HCT116 (cell line): ENCODE measurements around the gene MGST2. TPM values are rescaled to one million over a fixed set of nuclear protein-coding genes. Genes with fewer than 3 reads are reported as not detected.

ENCODE experiments used
- ATAC-seq: fragments of 200-7000 bp; cut with Tn5 transposase; 2 replicates; pipeline ENCODE4 v1.9.1; 2020; ENCODE audit warnings: mild to moderate bottlenecking, moderate library complexity
- BruUV-seq: library from RNA; stranded (reverse); fragments of 400-500 nt; replicated peaks from 2 replicates; lab custom pipeline; 2021; lab: Mats Ljungman, UMichigan
- CTCF ChIA-PET: fragments of 300-600 bp; sonication (Branson Sonifier 250); formaldehyde crosslinking; loops from one replicate; lab custom pipeline; 2021; ENCODE audit warnings: antibody characterized with exemption; lab: Charles Lee
- POLR2A ChIA-PET: fragments of 300-600, 350-600 bp; sonication (Branson Sonifier 250); formaldehyde crosslinking; loops from one replicate; lab custom pipeline; 2021; ENCODE audit warnings: antibody characterized with exemption; lab: Charles Lee
- RAD21 ChIA-PET, 2 experiments: fragments of 300-600 bp; sonication (Branson Sonifier 250); formaldehyde crosslinking; loops; one replicate each; lab custom pipeline; 2023; ENCODE audit warnings: low total read pairs in 2 of 2; ENCODE audit not compliant: uncharacterized antibody in 2 of 2, unreplicated experiment in 2 of 2, low non-redundant PET in 1 of 2; lab: Charles Lee
- DNase-seq: peaks from one replicate; pipeline ENCODE4 v3.0.0-alpha.2; 2010; ENCODE audit warnings: low read depth, low spot score
- H2AFZ ChIP-seq: fragments of 200-600 bp; shearing (Covaris generic), sonication (generic); 2 replicates; pipeline ENCODE4 v1.6.1; 2017; ENCODE audit warnings: low read depth, mixed run types, mixed read lengths, antibody characterized with exemption, low read length; ENCODE audit not compliant: poor library complexity, severe bottlenecking
- H3K27ac ChIP-seq: 2 replicates; pipeline ENCODE4 v1.5.1; 2012; ENCODE audit warnings: low read depth, low read length
- H3K27me3 ChIP-seq: fragments of 200-600 bp; sonication (generic); 2 replicates; pipeline ENCODE4 v1.6.1; 2016; ENCODE audit warnings: mixed run types, low read length, mixed read lengths; ENCODE audit not compliant: insufficient read depth
- H3K36me3 ChIP-seq, 2 experiments: fragments of 200-500 bp in 1 of 2; fragments of 200-600 bp in 1 of 2; sonication (Bioruptor generic) in 1 of 2; sonication (generic) in 1 of 2; 2 replicates each; pipeline versions ENCODE4 v1.5.1 to v1.6.1; 2014 to 2016; ENCODE audit warnings: low read length in 2 of 2, inconsistent platforms in 1 of 2, mixed read lengths in 1 of 2, mixed run types in 1 of 2; ENCODE audit not compliant: insufficient read depth in 2 of 2, control insufficient read depth in 1 of 2
- H3K4me1 ChIP-seq, 2 experiments: fragments of 200-600 bp in 1 of 2; sonication (generic) in 1 of 2; 2 replicates each; pipeline versions ENCODE4 v1.5.1 to v1.6.1; 2012 to 2017; ENCODE audit warnings: low read length in 2 of 2, inconsistent platforms in 1 of 2, mild to moderate bottlenecking in 1 of 2, mixed read lengths in 1 of 2, mixed run types in 1 of 2, moderate library complexity in 1 of 2; ENCODE audit not compliant: insufficient read depth in 2 of 2, control insufficient read depth in 1 of 2
- H3K4me2 ChIP-seq: fragments of 200-600 bp; sonication (generic); 2 replicates; pipeline ENCODE4 v1.6.1; 2017; ENCODE audit warnings: mixed run types, low read length, mixed read lengths
- H3K4me3 ChIP-seq, 2 experiments: fragments of 200-600 bp in 1 of 2; sonication (generic) in 1 of 2; replicated peaks in 1 of 2; 2 replicates each; pipeline ENCODE4 v1.5.1; 2011 to 2016; ENCODE audit warnings: low read length in 2 of 2, control low read depth in 1 of 2, low read depth in 1 of 2, mild to moderate bottlenecking in 1 of 2, mixed read lengths in 1 of 2, mixed run types in 1 of 2
- H3K79me2 ChIP-seq: fragments of 200-600 bp; sonication (generic); 2 replicates; pipeline ENCODE4 v1.6.1; 2017; ENCODE audit warnings: mild to moderate bottlenecking, mixed run types, low read length, moderate library complexity, mixed read lengths; ENCODE audit not compliant: insufficient read depth
- H3K9ac ChIP-seq: fragments of 200-600 bp; sonication (generic); 2 replicates; pipeline ENCODE4 v1.6.1; 2016; ENCODE audit warnings: low read length, mixed read lengths
- H3K9me2 ChIP-seq: fragments of 200-600 bp; sonication (generic), shearing (Covaris generic); 2 replicates; pipeline ENCODE4 v1.6.1; 2017; ENCODE audit warnings: mixed run types, mild to moderate bottlenecking, moderate library complexity; ENCODE audit not compliant: insufficient read depth
- H3K9me3 ChIP-seq, 2 experiments: fragments of 200-500 bp in 1 of 2; fragments of 200-600 bp in 1 of 2; sonication (Bioruptor generic) in 1 of 2; sonication (generic) in 1 of 2; 2 replicates each; pipeline ENCODE4 v1.6.1; 2014 to 2017; ENCODE audit warnings: low read length in 2 of 2, mixed read lengths in 2 of 2, inconsistent platforms in 1 of 2, low read depth in 1 of 2, mild to moderate bottlenecking in 1 of 2, mixed run types in 1 of 2, moderate library complexity in 1 of 2; ENCODE audit not compliant: control insufficient read depth in 1 of 2, insufficient read depth in 1 of 2
- H4K20me1 ChIP-seq: fragments of 200-600 bp; sonication (generic), shearing (Covaris generic); 2 replicates; pipeline ENCODE4 v1.6.1; 2017; ENCODE audit warnings: mixed run types, mild to moderate bottlenecking, moderate library complexity; ENCODE audit not compliant: insufficient read depth
- ELF1 ChIP-seq: IDR thresholded peaks from 2 replicates; pipeline ENCODE4 v1.6.1; 2012; ENCODE audit warnings: low read depth, borderline replicate concordance
- EZH2 ChIP-seq: fragments of 200-600 bp; sonication (generic); IDR thresholded peaks from 2 replicates; pipeline ENCODE4 v1.6.1; 2017; ENCODE audit warnings: antibody characterized with exemption, mixed run types
- EZH2phosphoT487 ChIP-seq: fragments of 200-600 bp; IDR thresholded peaks from 2 replicates; pipeline ENCODE4 v1.6.1; 2018; ENCODE audit warnings: antibody characterized with exemption, borderline replicate concordance
- FOSL1 ChIP-seq: IDR thresholded peaks from 2 replicates; pipeline ENCODE4 v1.6.1; 2012; ENCODE audit warnings: low read depth
- JUND ChIP-seq: IDR thresholded peaks from 2 replicates; pipeline ENCODE4 v1.6.1; 2012
- SP1 ChIP-seq: IDR thresholded peaks from 2 replicates; pipeline ENCODE4 v1.6.1; 2012; ENCODE audit warnings: low read depth
- ZFX ChIP-seq: fragments of 450-650 bp; IDR thresholded peaks from 2 replicates; pipeline ENCODE4 v1.6.1; 2017
- intact Hi-C: fragments of 100-400 bp; cut with micrococcal nuclease; formaldehyde crosslinking; loops from 2 replicates; pipeline ENCODE4 v1.10.0; 2022
- total RNA-seq: library from RNA; stranded (reverse); gene quantifications from one replicate; pipeline ENCODE4 v1.2.1, GENCODE V29; 2021; ENCODE audit not compliant: unreplicated experiment
- TF ChIP-seq, protein P1 (sequence below): IDR thresholded peaks from 2 replicates; pipeline ENCODE4 v1.6.1; 2011; ENCODE audit warnings: mild to moderate bottlenecking, low read length, moderate library complexity; ENCODE audit not compliant: insufficient replicate concordance; ENCODE audit errors: extremely low read depth
- TF ChIP-seq, protein P2 (sequence below), 3 experiments: fragments of 200-600 bp in 1 of 3; sonication (generic) in 1 of 3; IDR thresholded peaks in 2 of 3; conservative IDR thresholded peaks in 1 of 3; 2 replicates each; pipeline ENCODE4 v1.5.1; 2012 to 2017; ENCODE audit warnings: low read depth in 2 of 3, low read length in 2 of 3, antibody characterized with exemption in 1 of 3, borderline replicate concordance in 1 of 3, control low read depth in 1 of 3, mild to moderate bottlenecking in 1 of 3, mixed read lengths in 1 of 3, mixed run types in 1 of 3, moderate library complexity in 1 of 3; ENCODE audit not compliant: insufficient read depth in 1 of 3
- TF ChIP-seq, protein P3 (sequence below): IDR thresholded peaks from 2 replicates; pipeline ENCODE4 v1.6.1; 2012; ENCODE audit warnings: low read depth
- TF ChIP-seq, protein P4 (sequence below): IDR thresholded peaks from 2 replicates; pipeline ENCODE4 v1.6.1; 2012

MGST2 gene
- total RNA-seq, 1 experiment from 2014 or later = 24.3 TPM

DNA sequence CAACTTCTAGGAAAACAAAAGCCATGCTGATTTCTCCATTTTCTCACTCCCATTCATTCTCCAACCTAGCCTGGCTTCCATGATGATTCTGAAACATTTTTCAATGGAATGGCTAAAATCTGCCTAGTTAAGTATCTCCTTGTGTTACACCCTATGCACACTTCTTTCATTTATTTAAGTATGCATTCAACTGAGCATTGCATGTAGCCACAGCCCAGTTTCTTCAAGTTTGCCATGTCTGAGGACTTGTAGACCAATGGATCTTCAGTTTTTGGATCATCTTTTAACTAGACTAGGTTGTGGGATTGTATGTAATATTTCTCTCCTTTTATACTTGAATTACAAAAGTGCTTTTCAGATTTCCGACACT lies 35.5 kb upstream of the MGST2 start (continued):
- TF ChIP-seq, protein P1, sequence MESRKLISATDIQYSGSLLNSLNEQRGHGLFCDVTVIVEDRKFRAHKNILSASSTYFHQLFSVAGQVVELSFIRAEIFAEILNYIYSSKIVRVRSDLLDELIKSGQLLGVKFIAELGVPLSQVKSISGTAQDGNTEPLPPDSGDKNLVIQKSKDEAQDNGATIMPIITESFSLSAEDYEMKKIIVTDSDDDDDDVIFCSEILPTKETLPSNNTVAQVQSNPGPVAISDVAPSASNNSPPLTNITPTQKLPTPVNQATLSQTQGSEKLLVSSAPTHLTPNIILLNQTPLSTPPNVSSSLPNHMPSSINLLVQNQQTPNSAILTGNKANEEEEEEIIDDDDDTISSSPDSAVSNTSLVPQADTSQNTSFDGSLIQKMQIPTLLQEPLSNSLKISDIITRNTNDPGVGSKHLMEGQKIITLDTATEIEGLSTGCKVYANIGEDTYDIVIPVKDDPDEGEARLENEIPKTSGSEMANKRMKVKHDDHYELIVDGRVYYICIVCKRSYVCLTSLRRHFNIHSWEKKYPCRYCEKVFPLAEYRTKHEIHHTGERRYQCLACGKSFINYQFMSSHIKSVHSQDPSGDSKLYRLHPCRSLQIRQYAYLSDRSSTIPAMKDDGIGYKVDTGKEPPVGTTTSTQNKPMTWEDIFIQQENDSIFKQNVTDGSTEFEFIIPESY = no peak

DNA sequence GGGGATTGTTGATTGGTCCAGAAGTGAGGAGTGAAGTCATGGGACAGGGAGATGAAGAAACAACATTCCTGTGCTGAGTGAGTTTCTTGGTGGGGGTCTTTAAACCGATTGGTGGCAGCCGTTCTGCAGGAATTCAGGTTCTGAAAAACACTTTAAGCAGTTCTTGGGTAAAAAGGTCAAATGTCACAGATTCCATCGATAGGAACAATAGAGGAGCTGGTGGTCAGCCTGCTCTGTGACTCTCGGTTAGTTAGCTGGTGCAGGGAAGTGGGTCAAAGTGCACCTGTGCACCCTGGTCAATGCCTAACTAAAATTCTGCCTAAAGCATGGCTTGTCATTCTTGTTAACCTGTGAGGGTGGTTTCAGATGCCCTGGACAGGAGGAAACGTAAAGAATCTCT lies 34.6 kb upstream of the MGST2 start:
- intact Hi-C loops = no loop called here
- RAD21 ChIA-PET = no interaction called here
- no peaks in the 10 kb centered on the region for H3K4me1 ChIP-seq

More for the DNA sequence above, 34.6 kb upstream of the MGST2 start:
- Histone ChIP-seq H2AFZ (no peak overlapping the region), H3K27ac (no peak overlapping the region), H3K4me2 (no peak overlapping the region), H3K79me2 (no peaks in the 10 kb centered on the region), H3K4me3 (no peak overlapping the region), H3K27me3 (no peaks in the 10 kb centered on the region), H3K9me2 (no peaks in the 10 kb centered on the region), H3K36me3 (no peaks in the 10 kb centered on the region), H3K9me3 (no peaks in the 10 kb centered on the region), H3K9ac (no peak overlapping the region), H4K20me1 (no peaks in the 10 kb centered on the region)
- DNase-seq = no peak
- CTCF ChIA-PET = no interaction called here
- no TSS peak for BruUV-seq
- TF ChIP-seq ZFX (no peak), EZH2phosphoT487 (no peak), JUND (no peak), FOSL1 (no peak), EZH2 (no peak), SP1 (no peak), ELF1 (no peak)
- TF ChIP-seq, protein P2, sequence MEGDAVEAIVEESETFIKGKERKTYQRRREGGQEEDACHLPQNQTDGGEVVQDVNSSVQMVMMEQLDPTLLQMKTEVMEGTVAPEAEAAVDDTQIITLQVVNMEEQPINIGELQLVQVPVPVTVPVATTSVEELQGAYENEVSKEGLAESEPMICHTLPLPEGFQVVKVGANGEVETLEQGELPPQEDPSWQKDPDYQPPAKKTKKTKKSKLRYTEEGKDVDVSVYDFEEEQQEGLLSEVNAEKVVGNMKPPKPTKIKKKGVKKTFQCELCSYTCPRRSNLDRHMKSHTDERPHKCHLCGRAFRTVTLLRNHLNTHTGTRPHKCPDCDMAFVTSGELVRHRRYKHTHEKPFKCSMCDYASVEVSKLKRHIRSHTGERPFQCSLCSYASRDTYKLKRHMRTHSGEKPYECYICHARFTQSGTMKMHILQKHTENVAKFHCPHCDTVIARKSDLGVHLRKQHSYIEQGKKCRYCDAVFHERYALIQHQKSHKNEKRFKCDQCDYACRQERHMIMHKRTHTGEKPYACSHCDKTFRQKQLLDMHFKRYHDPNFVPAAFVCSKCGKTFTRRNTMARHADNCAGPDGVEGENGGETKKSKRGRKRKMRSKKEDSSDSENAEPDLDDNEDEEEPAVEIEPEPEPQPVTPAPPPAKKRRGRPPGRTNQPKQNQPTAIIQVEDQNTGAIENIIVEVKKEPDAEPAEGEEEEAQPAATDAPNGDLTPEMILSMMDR (IDR thresholded peaks at IDR 0.05 in 2 of 3, conservative IDR thresholded peaks at IDR 0.05 in 1 of 3; ENCODE audit: borderline replicate concordance in 1 of 3, insufficient read depth in 1 of 3, low read depth in 2 of 3, low read length in 2 of 3) = no peak
- TF ChIP-seq, protein P1 = no peak
- TF ChIP-seq, protein P3, sequence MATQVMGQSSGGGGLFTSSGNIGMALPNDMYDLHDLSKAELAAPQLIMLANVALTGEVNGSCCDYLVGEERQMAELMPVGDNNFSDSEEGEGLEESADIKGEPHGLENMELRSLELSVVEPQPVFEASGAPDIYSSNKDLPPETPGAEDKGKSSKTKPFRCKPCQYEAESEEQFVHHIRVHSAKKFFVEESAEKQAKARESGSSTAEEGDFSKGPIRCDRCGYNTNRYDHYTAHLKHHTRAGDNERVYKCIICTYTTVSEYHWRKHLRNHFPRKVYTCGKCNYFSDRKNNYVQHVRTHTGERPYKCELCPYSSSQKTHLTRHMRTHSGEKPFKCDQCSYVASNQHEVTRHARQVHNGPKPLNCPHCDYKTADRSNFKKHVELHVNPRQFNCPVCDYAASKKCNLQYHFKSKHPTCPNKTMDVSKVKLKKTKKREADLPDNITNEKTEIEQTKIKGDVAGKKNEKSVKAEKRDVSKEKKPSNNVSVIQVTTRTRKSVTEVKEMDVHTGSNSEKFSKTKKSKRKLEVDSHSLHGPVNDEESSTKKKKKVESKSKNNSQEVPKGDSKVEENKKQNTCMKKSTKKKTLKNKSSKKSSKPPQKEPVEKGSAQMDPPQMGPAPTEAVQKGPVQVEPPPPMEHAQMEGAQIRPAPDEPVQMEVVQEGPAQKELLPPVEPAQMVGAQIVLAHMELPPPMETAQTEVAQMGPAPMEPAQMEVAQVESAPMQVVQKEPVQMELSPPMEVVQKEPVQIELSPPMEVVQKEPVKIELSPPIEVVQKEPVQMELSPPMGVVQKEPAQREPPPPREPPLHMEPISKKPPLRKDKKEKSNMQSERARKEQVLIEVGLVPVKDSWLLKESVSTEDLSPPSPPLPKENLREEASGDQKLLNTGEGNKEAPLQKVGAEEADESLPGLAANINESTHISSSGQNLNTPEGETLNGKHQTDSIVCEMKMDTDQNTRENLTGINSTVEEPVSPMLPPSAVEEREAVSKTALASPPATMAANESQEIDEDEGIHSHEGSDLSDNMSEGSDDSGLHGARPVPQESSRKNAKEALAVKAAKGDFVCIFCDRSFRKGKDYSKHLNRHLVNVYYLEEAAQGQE = no peak
- TF ChIP-seq, protein P4, sequence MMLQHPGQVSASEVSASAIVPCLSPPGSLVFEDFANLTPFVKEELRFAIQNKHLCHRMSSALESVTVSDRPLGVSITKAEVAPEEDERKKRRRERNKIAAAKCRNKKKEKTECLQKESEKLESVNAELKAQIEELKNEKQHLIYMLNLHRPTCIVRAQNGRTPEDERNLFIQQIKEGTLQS = no peak
- POLR2A ChIA-PET = no interaction called here
- ATAC-seq = no peak
